ENCODE measurements around the gene P2RY2. TPM values are rescaled to one million over a fixed set of nuclear protein-coding genes. Genes with fewer than 3 reads are reported as not detected.

P2RY2 gene
- total and polyA plus RNA-seq, 4 donors, result 1.8 to 3.7 (median 2.2) TPM

DNA sequence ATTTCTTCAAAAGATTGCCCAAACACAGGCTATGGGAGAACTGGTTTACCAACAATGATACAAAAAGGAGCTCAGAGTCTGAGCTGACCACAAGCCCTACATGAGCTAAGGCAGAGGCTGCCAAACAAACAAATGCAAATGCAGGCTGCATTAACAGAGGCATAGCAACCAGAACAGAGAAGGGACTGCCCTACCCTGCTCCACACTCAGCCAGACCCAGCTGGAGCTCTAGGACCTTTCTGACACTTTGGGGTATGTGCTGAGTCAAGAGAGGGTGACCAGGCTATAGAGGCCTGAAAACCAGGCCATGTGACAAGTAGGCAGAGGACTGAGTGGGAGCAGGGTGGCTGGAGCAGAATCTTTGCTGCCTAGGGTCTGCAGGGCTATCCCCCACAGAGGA is 17.8 kb upstream of the P2RY2 start:
- Histone ChIP-seq H3K4me1 (ENCODE audit: control insufficient read depth in 4 of 4, insufficient read depth in 4 of 4, low read length in 3 of 4) (peaks cover 0 to 10% (median 8%) of the 10 kb centered on the region in 4 donors), H3K9me3 (ENCODE audit: control insufficient read depth in 4 of 4, low read length in 3 of 4) (no peaks in the 10 kb centered on the region), H3K4me3 (ENCODE audit: low read depth in 1 of 3, low read length in 3 of 3) (no peak overlapping the region), H3K9ac (ENCODE audit: low read depth in 1 of 2, low read length in 2 of 2) (no peak overlapping the region), H3K36me3 (ENCODE audit: control insufficient read depth in 4 of 4, insufficient read depth in 3 of 4, low read depth in 1 of 4, low read length in 3 of 4) (no peaks in the 10 kb centered on the region), H3K27me3 (ENCODE audit: control insufficient read depth in 4 of 4, insufficient read depth in 4 of 4, low read length in 3 of 4) (no peaks in the 10 kb centered on the region), H3K27ac (ENCODE audit: low read depth in 1 of 2, low read length in 2 of 2) (no peak overlapping the region)
- TF ChIP-seq, protein P1, sequence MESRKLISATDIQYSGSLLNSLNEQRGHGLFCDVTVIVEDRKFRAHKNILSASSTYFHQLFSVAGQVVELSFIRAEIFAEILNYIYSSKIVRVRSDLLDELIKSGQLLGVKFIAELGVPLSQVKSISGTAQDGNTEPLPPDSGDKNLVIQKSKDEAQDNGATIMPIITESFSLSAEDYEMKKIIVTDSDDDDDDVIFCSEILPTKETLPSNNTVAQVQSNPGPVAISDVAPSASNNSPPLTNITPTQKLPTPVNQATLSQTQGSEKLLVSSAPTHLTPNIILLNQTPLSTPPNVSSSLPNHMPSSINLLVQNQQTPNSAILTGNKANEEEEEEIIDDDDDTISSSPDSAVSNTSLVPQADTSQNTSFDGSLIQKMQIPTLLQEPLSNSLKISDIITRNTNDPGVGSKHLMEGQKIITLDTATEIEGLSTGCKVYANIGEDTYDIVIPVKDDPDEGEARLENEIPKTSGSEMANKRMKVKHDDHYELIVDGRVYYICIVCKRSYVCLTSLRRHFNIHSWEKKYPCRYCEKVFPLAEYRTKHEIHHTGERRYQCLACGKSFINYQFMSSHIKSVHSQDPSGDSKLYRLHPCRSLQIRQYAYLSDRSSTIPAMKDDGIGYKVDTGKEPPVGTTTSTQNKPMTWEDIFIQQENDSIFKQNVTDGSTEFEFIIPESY (IDR thresholded peaks at IDR 0.05), result no peak
- TF ChIP-seq, protein P2, sequence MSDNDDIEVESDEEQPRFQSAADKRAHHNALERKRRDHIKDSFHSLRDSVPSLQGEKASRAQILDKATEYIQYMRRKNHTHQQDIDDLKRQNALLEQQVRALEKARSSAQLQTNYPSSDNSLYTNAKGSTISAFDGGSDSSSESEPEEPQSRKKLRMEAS (IDR thresholded peaks at IDR 0.05), result no peak
- TF ChIP-seq, protein P3, sequence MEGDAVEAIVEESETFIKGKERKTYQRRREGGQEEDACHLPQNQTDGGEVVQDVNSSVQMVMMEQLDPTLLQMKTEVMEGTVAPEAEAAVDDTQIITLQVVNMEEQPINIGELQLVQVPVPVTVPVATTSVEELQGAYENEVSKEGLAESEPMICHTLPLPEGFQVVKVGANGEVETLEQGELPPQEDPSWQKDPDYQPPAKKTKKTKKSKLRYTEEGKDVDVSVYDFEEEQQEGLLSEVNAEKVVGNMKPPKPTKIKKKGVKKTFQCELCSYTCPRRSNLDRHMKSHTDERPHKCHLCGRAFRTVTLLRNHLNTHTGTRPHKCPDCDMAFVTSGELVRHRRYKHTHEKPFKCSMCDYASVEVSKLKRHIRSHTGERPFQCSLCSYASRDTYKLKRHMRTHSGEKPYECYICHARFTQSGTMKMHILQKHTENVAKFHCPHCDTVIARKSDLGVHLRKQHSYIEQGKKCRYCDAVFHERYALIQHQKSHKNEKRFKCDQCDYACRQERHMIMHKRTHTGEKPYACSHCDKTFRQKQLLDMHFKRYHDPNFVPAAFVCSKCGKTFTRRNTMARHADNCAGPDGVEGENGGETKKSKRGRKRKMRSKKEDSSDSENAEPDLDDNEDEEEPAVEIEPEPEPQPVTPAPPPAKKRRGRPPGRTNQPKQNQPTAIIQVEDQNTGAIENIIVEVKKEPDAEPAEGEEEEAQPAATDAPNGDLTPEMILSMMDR (IDR thresholded peaks at IDR 0.05; ENCODE audit: low read depth, low read length, missing input control), result no peak
- TF ChIP-seq RAD21 (IDR thresholded peaks at IDR 0.05), result no peak
- TF ChIP-seq FOXA2 (IDR thresholded peaks at IDR 0.05), result no peak
- TF ChIP-seq TAF1 (conservative IDR thresholded peaks at IDR 0.05), result no peak
- TF ChIP-seq EGR1 (IDR thresholded peaks at IDR 0.05; ENCODE audit: low read depth in 2 of 2), result no peak
- no peak for TF ChIP-seq HNF4A (conservative IDR thresholded peaks at IDR 0.05)
- no peak for TF ChIP-seq JUND (IDR thresholded peaks at IDR 0.05)
- no peak for DNase-seq (ENCODE audit: low spot score)

DNA sequence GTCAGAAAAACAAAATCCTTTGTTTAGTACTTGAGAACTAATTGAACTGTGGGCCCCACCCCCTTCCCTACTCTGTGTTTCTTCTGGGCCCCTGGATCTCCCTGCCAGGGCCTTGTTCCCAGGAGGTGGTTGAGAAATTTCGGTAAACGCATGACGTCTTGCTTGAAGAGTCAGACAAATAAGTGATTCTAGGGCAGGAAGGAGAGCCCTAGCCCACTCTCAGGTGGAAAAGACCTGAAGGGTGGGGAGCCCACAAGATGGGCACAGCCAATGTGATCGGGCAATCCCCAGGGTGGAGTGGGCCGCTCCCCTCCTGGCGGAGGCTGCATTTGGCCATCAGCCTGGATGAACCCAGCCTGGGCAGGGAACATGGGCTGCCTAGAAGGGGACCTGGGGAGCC is 16.8 kb upstream of the P2RY2 start:
- Histone ChIP-seq H3K4me3 (ENCODE audit: low read depth in 1 of 3, low read length in 3 of 3) (no peak overlapping the region), H3K27ac (ENCODE audit: low read depth in 1 of 2, low read length in 2 of 2) (no peak overlapping the region), H3K27me3 (ENCODE audit: control insufficient read depth in 4 of 4, insufficient read depth in 4 of 4, low read length in 3 of 4) (no peaks in the 10 kb centered on the region), H3K9me3 (ENCODE audit: control insufficient read depth in 4 of 4, low read length in 3 of 4) (no peaks in the 10 kb centered on the region), H3K36me3 (ENCODE audit: control insufficient read depth in 4 of 4, insufficient read depth in 3 of 4, low read depth in 1 of 4, low read length in 3 of 4) (no peaks in the 10 kb centered on the region), H3K9ac (ENCODE audit: low read depth in 1 of 2, low read length in 2 of 2) (no peak overlapping the region), H3K4me1 (ENCODE audit: control insufficient read depth in 4 of 4, insufficient read depth in 4 of 4, low read length in 3 of 4) (peaks cover 0 to 15% (median 10%) of the 10 kb centered on the region in 4 donors)
- 84% methylated on average over 6 of the region's 6 CpGs for WGBS
- TF ChIP-seq HNF4G (IDR thresholded peaks at IDR 0.05) (no peak), RAD21 (IDR thresholded peaks at IDR 0.05) (no peak), TAF1 (conservative IDR thresholded peaks at IDR 0.05) (no peak), JUND (IDR thresholded peaks at IDR 0.05) (no peak), RXRA (IDR thresholded peaks at IDR 0.05) (no peak), FOXA1 (IDR thresholded peaks at IDR 0.05) (no peak), YY1 (IDR thresholded peaks at IDR 0.05) (no peak)
- TF ChIP-seq, protein P2 (IDR thresholded peaks at IDR 0.05), result no peak
- TF ChIP-seq, protein P3 (IDR thresholded peaks at IDR 0.05; ENCODE audit: low read depth, low read length, missing input control), result no peak
- TF ChIP-seq, protein P1 (IDR thresholded peaks at IDR 0.05), result no peak
- TF ChIP-seq, protein P4, sequence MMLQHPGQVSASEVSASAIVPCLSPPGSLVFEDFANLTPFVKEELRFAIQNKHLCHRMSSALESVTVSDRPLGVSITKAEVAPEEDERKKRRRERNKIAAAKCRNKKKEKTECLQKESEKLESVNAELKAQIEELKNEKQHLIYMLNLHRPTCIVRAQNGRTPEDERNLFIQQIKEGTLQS (IDR thresholded peaks at IDR 0.05), result no peak
- DNase-seq (ENCODE audit: low spot score), result no peak

All from liver (tissue), 9 donors.